ENCODE data around the gene DDX51.

The DDX51 gene

GRCh38 chr12:132169376-132169775 is 25.3 kb upstream of the DDX51 start:
- Histone ChIP-seq H3K27me3 (ENCODE audit: insufficient read depth, poor library complexity, severe bottlenecking) (peaks cover 5% of the 10 kb centered on the region), H3K4me3 (replicated peaks; ENCODE audit: insufficient read depth, low read length) (no peak overlapping the region), H3K27ac (replicated peaks) (no peak overlapping the region)
- TF ChIP-seq, protein P1, sequence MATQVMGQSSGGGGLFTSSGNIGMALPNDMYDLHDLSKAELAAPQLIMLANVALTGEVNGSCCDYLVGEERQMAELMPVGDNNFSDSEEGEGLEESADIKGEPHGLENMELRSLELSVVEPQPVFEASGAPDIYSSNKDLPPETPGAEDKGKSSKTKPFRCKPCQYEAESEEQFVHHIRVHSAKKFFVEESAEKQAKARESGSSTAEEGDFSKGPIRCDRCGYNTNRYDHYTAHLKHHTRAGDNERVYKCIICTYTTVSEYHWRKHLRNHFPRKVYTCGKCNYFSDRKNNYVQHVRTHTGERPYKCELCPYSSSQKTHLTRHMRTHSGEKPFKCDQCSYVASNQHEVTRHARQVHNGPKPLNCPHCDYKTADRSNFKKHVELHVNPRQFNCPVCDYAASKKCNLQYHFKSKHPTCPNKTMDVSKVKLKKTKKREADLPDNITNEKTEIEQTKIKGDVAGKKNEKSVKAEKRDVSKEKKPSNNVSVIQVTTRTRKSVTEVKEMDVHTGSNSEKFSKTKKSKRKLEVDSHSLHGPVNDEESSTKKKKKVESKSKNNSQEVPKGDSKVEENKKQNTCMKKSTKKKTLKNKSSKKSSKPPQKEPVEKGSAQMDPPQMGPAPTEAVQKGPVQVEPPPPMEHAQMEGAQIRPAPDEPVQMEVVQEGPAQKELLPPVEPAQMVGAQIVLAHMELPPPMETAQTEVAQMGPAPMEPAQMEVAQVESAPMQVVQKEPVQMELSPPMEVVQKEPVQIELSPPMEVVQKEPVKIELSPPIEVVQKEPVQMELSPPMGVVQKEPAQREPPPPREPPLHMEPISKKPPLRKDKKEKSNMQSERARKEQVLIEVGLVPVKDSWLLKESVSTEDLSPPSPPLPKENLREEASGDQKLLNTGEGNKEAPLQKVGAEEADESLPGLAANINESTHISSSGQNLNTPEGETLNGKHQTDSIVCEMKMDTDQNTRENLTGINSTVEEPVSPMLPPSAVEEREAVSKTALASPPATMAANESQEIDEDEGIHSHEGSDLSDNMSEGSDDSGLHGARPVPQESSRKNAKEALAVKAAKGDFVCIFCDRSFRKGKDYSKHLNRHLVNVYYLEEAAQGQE (IDR thresholded peaks at IDR 0.05; ENCODE audit: insufficient replicate concordance, low read depth): no peak
- no peak for TF ChIP-seq POLR2AphosphoS5 (IDR thresholded peaks at IDR 0.05; ENCODE audit: low read depth)
- no peak for TF ChIP-seq CTCF (IDR thresholded peaks at IDR 0.05; ENCODE audit: insufficient read depth, low read length)
- no peak for TF ChIP-seq SPI1 (IDR thresholded peaks at IDR 0.05; ENCODE audit: borderline replicate concordance, low read depth)
- no peak for TF ChIP-seq GABPA (IDR thresholded peaks at IDR 0.05; ENCODE audit: low read depth)
- no peak for DNase-seq (ENCODE audit: low read depth in 1 of 2, low spot score in 1 of 2)

- Histone ChIP-seq H3K27me3 (ENCODE audit: insufficient read depth, poor library complexity, severe bottlenecking) (peaks cover 5% of the 10 kb centered on the region), H3K27ac (replicated peaks) (no peak overlapping the region), H3K4me3 (replicated peaks; ENCODE audit: insufficient read depth, low read length) (no peak overlapping the region)
- TF ChIP-seq GABPA (IDR thresholded peaks at IDR 0.05; ENCODE audit: low read depth) (no peak), CTCF (IDR thresholded peaks at IDR 0.05; ENCODE audit: insufficient read depth, low read length) (no peak), SPI1 (IDR thresholded peaks at IDR 0.05; ENCODE audit: borderline replicate concordance, low read depth) (no peak), POLR2AphosphoS5 (IDR thresholded peaks at IDR 0.05; ENCODE audit: low read depth) (no peak)
- TF ChIP-seq, protein P1 (IDR thresholded peaks at IDR 0.05; ENCODE audit: insufficient replicate concordance, low read depth): no peak
- no peak for DNase-seq (ENCODE audit: low read depth in 1 of 2, low spot score in 1 of 2)
Measured at GRCh38 chr12:132168311-132169031, 24.4 kb upstream of the DDX51 start.

GRCh38 chr12:132167611-132168310 is 23.6 kb upstream of the DDX51 start:
- no peak overlapping the region for H3K27ac ChIP-seq (replicated peaks)
- H3K27me3 ChIP-seq (ENCODE audit: insufficient read depth, poor library complexity, severe bottlenecking): peaks cover 5% of the 10 kb centered on the region
- TF ChIP-seq GABPA (IDR thresholded peaks at IDR 0.05; ENCODE audit: low read depth) (no peak), POLR2AphosphoS5 (IDR thresholded peaks at IDR 0.05; ENCODE audit: low read depth) (no peak), SPI1 (IDR thresholded peaks at IDR 0.05; ENCODE audit: borderline replicate concordance, low read depth) (no peak), CTCF (IDR thresholded peaks at IDR 0.05; ENCODE audit: insufficient read depth, low read length) (no peak)
- TF ChIP-seq, protein P1 (IDR thresholded peaks at IDR 0.05; ENCODE audit: insufficient replicate concordance, low read depth): no peak
- no peak overlapping the region for H3K4me3 ChIP-seq (replicated peaks; ENCODE audit: insufficient read depth, low read length)
- peak in 1 of 2 experiments; percentile 50 for DNase-seq (ENCODE audit: low read depth in 1 of 2, low spot score in 1 of 2)
